GM10847 (cell line): ENCODE results near the gene STPG2.

Source experiments
- POLR2A ChIP-seq: IDR thresholded peaks from 2 replicates; pipeline ENCODE4 v1.6.1; 2011; ENCODE audit not compliant: insufficient read length; ENCODE audit errors: extremely low read depth

The STPG2 gene

DNA sequence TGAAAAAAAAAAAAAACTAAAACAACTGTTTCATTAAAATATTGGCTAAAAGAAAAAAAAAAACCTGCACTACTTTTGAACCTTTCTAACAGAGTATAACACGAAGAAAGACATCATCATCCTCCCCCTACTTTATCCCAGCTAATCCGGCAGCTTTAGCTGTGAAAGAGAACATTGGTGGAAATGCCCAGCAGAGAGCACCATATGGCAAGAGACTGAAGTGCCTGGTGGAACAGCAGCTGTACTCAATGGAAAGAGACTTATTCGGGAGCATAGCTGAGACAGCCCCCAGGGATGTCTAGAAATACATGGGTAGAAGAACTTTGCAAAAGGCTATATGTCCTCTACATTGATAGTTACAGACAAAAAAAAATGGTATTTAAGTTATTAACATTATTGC, 30.3 kb downstream of the STPG2 start:
- TF ChIP-seq POLR2A = no peak

DNA sequence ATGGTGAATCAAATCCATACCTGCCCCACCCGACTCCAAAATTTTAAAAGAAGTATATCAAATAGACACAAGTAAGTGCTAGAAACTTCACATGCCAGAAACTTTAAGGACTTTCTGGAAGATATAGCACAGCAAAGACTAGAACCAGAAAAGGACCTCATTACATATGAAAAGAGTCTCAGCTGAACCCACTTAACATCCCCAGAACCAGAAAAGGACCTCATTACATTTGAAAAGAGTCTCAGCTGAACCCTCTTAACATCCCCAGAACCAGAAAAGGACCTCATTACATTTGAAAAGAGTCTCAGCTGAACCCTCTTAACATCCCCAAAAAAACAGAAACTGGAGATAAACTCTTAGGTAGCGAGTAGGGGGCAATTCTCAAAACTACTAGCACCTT, 32.3 kb downstream of the STPG2 start:
- no peak for TF ChIP-seq POLR2A

DNA sequence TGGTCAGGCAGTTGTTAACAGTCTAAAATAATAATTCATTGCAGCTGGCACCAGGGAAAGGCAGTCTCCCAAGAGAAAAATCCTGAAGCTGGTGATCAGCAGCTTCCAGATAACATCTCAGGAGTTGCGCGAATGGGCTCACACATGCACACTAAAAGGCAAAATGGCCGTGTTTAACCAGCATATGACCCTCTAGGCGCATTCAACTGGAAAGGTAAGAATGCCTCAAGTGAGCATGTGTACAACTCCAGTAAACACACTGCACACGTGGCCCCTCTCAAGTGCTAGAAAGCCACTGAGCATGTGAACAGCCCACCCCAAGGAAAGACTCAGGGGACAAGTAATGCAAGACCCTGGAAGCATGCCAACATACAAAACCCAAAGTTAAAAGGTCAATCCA, 33.1 kb downstream of the STPG2 start:
- TF ChIP-seq POLR2A = no peak

DNA sequence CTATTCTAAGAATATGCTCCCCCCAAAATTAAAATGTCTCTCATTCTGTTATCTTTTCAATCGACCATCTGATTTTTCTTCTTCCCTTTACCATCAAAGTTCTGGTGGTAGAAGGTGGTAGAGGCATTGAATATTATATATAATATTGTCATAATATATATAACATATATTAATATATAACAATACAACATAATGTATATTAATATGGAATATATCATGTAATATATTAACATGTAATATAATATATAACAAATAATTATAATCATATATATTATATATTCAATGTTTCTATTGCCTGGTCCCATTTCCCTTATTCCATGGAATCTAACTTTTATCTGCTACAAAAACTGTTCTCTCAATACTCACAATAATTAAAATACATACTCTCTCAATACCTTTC, 40.6 kb downstream of the STPG2 start:
- no peak for TF ChIP-seq POLR2A

DNA sequence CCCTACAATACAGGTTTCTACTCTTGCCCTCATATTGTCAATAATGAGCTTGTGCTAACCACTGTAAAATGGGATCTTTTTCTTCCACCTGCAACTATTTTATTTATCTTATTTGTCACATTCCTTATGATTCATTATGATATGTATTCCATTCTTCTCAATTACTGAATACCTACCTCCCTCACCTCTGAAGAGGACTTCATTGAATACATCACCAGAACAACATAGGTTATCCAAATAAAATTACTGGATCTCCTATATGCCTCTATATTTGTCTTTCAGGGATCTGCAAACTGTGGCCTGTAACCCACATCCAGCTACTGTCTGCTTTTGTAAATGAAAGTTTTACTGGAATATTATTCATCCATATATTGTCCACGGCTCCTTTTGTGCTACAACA, 41.3 kb downstream of the STPG2 start:
- TF ChIP-seq POLR2A = no peak

DNA sequence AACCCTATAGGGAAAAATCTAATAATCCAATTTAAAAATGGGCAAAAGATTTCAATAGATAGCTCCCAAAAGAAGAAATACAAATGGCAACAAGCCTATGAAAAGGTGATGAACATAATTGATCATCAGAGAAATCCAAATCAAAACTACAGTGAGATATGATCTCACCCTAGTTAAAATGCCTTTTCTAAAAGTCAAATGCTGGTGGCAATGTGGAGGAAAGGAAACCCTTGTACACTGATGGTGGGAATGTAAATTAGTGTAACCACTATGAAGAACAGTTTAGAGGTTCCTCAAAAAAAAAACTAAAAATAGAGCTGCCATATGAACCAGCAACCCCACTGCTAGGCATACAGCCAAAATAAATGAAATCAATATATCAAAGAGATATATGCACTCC, 44.5 kb downstream of the STPG2 start:
- TF ChIP-seq POLR2A = no peak

DNA sequence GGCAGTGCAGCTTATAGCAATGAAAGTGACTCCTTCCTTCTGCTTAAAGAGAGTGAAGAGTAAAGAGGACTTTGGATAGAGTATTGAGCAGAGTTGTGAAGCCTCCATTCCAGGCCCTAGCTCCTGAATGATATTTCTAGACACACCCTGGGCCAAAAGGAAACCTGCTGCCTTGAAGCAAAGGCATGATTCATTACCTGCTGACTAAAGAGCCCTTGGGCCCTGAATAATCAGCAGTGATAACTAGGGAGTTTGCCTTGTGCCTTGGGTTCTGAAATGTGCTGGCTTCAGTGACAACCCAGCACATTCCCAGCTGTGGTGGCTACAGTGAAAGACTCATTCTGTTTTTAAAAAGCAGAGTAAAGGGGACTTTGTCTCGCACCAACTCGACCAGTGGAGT, 49.2 kb downstream of the STPG2 start:
- no peak for TF ChIP-seq POLR2A

DNA sequence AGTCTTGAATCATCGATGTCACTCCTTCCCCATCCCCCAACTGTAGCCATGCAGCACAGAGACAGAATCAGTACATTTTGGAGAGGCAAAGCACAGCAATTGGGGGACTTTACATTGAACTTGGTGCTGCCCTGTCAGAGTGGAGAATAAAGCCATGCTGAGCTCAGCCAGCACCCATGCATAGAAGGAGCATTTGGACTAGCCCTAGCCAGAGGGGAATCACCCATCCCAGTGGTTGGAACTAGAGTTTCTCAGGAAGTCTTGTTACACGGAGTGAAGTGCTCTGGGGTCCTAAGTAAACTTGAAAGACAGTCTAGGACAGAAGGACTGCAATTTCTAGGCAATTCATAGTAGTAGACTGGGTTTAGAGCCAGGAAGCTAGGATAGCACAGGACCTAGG, 49.6 kb downstream of the STPG2 start:
- TF ChIP-seq POLR2A = no peak

DNA sequence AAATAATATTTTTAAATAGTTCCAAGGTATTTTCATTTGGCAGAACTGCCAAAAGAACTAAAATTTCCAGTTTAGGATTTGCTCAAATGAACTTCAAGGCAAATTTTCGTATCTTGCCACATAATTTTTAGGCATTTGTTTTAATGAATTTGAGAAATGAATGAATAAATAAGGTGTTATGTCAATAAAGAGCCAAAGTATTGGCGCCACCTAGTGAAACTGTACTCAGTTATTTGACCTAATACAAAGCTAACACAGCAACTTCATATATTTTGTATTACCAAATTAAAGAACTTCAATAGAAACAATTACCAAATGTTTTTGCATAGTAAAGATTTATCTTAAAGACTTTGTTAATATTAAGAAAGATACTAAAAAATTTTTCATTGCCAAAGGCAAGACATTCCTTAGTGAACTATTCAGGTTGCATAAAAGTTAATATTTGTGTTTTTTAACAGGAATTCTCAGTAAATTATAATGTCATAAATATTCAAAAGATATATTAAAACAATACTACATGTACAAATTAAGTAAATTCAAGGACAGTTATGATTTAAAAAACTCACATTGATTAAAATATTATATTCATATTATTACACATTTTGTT, 50.3 kb downstream of the STPG2 start:
- no peak for TF ChIP-seq POLR2A

DNA sequence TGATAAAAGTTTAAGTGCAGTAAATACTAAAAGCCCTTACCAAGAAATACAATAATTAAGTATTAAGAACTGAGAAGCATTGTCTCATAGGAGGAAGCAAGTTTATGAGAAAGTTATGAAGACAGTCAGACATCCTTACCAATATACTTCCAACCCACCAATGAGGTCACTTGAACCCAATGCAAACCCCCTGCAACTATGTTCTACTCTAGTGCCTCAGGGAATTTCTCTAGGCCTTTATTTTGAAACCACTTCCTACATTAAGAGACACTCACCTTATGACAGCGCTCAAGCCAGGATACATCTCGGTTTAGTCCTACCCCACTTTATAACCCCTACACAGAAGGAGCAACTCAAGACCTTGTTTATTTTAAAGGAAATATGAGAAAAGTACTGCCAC, 61.3 kb downstream of the STPG2 start:
- TF ChIP-seq POLR2A = no peak

DNA sequence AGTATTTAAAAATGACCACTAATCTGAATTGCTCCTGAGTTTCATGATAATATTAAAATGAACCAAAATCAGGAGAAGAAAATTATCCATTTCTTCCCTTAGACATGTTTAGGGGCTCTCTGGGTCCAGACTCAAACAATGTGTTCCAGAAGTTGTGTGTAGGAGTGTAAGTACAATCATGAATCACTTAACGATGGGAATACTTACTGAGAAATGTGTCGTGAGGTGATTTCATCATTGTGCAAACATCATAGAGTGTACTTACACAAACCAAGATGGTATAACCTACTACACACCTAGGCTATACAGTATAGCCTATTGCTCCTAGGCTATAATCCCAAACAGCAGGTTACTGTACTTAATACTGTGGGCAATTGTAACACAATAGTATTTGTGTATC, 74.8 kb downstream of the STPG2 start:
- no peak for TF ChIP-seq POLR2A

DNA sequence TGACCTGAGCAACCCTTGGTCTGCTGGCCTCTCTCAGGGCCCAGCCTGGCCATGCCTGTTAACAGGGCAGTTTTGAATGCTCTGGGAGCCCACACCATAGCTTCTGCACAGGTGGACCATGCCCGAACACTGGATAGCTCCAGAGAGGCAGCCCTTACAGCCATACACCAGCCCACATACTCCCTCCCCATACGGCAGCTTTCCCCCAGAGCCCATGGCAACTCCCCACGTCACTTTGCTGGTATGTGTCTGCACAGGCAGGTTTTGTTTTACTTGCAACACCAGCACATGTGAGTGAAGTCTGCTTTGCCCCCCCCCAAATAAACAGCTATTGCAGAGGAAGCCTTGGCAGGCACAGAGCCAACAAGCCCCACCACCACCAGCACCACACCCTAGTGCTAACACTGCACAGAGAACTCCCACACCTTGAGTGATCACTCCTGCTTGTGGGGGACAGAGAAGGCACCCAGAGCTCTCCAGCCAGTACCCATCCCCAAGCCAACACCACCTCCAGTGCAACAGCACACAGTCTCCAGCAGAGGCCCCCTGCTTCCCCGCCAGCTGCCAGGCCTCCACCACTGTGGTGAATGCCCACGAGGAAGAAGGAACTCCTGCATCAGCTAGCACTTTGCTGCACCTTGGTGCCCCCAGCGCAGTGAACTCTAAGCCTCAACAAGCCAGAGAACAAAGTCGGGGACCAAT, 87.3 kb downstream of the STPG2 start:
- TF ChIP-seq POLR2A = no peak

DNA sequence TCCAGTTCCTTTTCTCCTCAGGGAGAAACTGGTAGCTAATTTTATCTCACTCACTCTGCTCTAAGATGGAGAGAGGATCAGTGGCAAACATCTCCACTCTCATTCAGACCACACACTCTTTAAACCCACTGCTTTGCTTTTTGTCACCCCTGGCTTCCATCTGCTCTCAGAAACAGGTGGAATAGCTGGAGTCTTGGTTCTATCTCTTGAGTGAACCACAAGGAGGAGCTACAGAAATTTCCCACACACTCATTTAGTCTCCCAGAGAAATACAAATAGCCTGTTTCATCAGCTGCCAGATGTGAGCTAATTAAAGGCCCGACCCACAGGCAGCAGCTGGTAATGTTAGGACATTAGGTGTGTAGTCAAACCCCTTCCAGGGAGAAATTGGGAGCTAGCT, 96.6 kb downstream of the STPG2 start:
- TF ChIP-seq POLR2A = no peak

DNA sequence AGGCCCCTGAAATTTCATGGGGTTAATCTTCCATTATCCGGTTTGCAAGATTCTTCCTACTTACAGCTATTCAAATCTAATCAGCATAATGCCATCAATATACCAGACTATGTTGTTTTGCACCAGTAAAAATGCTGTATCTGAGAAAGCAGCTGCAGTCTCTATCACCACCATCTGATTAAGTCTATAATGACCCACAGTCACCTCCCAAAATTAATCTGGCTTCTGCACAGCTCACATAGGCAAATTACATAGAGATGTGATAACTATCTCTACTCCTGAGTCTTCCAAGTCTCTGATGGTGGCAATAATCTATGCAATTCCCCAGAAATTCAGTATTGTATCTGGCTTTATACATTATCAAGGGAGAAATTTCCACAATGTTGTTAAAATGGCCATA, 113.2 kb downstream of the STPG2 start:
- TF ChIP-seq POLR2A = no peak

DNA sequence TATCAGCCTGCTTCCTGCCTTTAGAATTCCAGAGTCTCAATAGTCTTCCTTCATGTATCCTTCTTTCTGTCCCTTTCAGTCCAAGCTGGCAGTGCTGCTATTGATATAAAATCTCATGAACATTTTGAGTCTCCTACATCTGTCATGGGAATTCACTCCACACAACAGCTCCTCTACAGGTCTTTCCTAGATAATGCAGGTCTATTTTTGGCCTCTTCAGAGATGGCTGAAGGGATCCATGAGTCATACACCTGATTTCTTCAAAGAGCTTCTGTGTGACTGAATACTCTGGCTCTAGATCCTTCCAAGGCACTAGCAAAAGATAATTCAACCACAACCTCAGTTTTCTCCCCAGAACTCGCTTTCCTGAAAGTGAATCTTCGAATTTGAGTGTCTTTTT, 115.4 kb downstream of the STPG2 start:
- no peak for TF ChIP-seq POLR2A

DNA sequence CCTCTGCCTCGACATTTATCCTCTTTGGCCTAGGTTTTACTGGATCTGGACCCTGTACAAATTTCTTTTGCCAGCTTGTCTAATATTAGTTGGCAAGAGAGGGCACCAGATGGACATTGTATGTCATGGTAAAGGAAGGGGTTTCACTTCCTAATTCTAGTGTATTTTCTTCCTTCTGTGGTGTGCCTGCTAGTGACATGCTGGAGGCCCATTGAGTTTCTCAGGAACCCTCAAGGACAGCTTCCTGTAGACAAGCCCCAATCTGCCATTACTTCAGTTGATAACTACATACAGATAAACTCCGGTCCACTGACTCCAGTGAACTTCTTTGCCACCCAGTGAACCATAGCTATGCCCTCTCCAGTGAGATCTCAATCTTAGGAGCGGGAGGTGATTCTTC, 116.9 kb downstream of the STPG2 start:
- no peak for TF ChIP-seq POLR2A

DNA sequence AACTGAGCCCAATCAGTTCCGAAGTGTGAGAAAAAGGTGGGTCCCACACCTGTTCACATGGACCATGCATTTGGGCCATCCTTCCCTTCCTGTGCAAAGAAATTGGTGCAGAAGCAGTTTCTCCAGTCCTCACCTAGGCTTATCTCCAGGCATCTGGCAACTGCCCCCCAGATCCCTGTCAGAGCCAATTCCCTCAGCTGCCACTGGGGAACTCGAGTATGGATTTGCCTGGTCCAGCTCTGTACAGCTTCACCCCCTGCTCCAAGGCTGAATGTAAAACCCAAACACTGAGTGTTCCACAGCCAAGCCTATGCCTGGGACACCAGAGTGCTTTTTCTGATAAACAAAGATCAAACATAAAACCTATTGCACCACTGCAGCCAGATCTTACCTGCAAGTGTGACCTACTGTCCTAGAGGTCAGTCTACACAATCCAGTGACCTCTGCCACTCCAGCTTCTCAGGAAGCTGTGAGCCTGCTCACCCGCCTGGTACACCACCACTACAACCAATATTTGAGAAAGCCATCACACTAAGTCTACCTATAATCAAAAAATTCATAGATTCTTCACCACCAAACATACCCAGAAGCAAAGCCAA, 136.4 kb downstream of the STPG2 start:
- TF ChIP-seq POLR2A = no peak
